ENCODE data around the gene SYNE1.

DNA sequence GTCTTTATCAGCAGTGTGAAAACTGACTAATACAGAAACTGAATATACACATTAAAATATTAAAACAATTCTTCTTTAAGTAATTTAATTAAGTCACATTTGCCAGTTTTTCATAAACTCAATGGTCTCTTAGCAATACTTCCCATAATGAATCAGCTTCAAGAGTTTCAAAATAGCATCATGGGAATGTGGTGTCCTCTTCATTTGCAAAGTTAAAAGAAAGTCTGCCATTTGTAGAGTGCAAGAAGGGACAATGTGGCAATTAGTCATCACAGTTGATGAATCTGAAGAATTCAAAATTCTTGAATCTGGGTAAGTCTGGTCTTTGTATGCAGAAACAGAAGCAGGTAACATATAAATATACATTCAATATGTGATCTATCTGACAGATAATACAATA, 38.7 kb downstream of the SYNE1 start:
- TF ChIP-seq POLR2A (IDR thresholded peaks at IDR 0.05), result no peak
- TF ChIP-seq, protein P1, sequence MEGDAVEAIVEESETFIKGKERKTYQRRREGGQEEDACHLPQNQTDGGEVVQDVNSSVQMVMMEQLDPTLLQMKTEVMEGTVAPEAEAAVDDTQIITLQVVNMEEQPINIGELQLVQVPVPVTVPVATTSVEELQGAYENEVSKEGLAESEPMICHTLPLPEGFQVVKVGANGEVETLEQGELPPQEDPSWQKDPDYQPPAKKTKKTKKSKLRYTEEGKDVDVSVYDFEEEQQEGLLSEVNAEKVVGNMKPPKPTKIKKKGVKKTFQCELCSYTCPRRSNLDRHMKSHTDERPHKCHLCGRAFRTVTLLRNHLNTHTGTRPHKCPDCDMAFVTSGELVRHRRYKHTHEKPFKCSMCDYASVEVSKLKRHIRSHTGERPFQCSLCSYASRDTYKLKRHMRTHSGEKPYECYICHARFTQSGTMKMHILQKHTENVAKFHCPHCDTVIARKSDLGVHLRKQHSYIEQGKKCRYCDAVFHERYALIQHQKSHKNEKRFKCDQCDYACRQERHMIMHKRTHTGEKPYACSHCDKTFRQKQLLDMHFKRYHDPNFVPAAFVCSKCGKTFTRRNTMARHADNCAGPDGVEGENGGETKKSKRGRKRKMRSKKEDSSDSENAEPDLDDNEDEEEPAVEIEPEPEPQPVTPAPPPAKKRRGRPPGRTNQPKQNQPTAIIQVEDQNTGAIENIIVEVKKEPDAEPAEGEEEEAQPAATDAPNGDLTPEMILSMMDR (IDR thresholded peaks at IDR 0.05), result no peak
